MCF 10A (cell line): ENCODE results near the gene PDZD11. TPM values are rescaled to one million over a fixed set of nuclear protein-coding genes. Genes with fewer than 3 reads are reported as not detected.

Experiments used
- BruUV-seq: library from RNA; stranded (reverse); fragments of 400-500 nt; replicated peaks from 2 replicates; lab custom pipeline; 2021; lab: Mats Ljungman, UMichigan
- CTCF ChIA-PET: fragments of 300-600 bp; sonication (Branson Sonifier 250); formaldehyde crosslinking; extraction: SDS; loops from one replicate; lab custom pipeline; 2021; ENCODE audit warnings: antibody characterized with exemption, inconsistent platforms; lab: Yijun Ruan, JAX
- POLR2A ChIA-PET: fragments of 300-600, 350-650 bp; sonication (Branson Sonifier 250); formaldehyde crosslinking; extraction: SDS; loops from one replicate; lab custom pipeline; 2020; ENCODE audit warnings: antibody characterized with exemption, inconsistent platforms; lab: Yijun Ruan, JAX
- DNase-seq: peaks from one replicate; pipeline ENCODE4 v3.0.0-alpha.2; 2018; ENCODE audit not compliant: unreplicated experiment
- H3K27ac Mint-ChIP-seq: one replicate; pipeline ENCODE4 v1.8.0; 2022; ENCODE audit warnings: mild to moderate bottlenecking, low read depth, mixed read lengths; ENCODE audit not compliant: unreplicated experiment
- H3K27me3 Mint-ChIP-seq: one replicate; pipeline ENCODE4 v1.8.0; 2022; ENCODE audit warnings: mixed read lengths; ENCODE audit not compliant: insufficient read depth, unreplicated experiment
- H3K36me3 Mint-ChIP-seq: one replicate; pipeline ENCODE4 v1.8.0; 2022; ENCODE audit warnings: mild to moderate bottlenecking, moderate library complexity, mixed read lengths; ENCODE audit not compliant: insufficient read depth, unreplicated experiment
- H3K4me1 Mint-ChIP-seq: one replicate; pipeline ENCODE4 v1.8.0; 2022; ENCODE audit warnings: mixed read lengths; ENCODE audit not compliant: insufficient read depth, unreplicated experiment
- H3K4me3 Mint-ChIP-seq: one replicate; pipeline ENCODE4 v1.8.0; 2022; ENCODE audit warnings: mild to moderate bottlenecking, moderate library complexity, mixed read lengths; ENCODE audit not compliant: unreplicated experiment
- H3K9me3 Mint-ChIP-seq: one replicate; pipeline ENCODE4 v1.8.0; 2022; ENCODE audit warnings: mixed read lengths; ENCODE audit not compliant: unreplicated experiment
- intact Hi-C: fragments of 100-400 bp; cut with micrococcal nuclease; formaldehyde crosslinking; loops from 2 replicates; pipeline ENCODE4 v1.14.1; 2022
- total RNA-seq: library from RNA; stranded (reverse); gene quantifications from 2 replicates; pipeline ENCODE4 v1.2.3, GENCODE V29; 2022
- TF ChIP-seq, protein P1 (sequence below): fragments of 200-600 bp; IDR thresholded peaks from one replicate; pipeline ENCODE4 v1.8.0; 2022; ENCODE audit warnings: antibody characterized with exemption, mild to moderate bottlenecking; ENCODE audit not compliant: unreplicated experiment

The PDZD11 gene
- total RNA-seq, 1 experiment from 2014 or later = 51.9 TPM

DNA sequence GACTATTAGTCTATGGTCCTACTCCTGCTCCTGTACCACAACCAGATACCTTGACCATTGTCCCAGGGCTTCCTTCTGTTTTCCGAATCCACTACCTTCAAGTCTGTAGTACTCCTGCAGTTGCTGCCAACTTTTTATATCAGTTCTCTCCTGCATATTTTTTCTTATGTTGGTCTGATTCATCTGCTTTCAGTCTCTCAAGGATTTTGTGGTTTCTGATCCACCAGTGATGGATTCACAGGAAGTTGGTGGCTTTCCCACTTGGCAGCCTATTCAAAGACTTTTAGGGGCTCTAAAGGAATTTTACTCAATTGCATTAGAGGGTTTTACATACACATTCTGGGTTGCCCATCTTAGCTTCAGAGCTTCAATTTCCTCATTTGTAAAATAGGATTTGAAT, 23.8 kb upstream of the PDZD11 start:
- Mint-ChIP-seq H3K27me3 (peaks cover 11% of the 10 kb centered on the region), H3K9me3 (peaks cover 6% of the 10 kb centered on the region), H3K4me1 (no peaks in the 10 kb centered on the region), H3K36me3 (peaks cover 5% of the 10 kb centered on the region), H3K4me3 (no peak overlapping the region), H3K27ac (no peak overlapping the region)
- DNase-seq = no peak
- intact Hi-C loops = no loop called here
- ChIA-PET POLR2A (interaction anchor here (0.7 to 0.9 kb wide), 2 partner anchors 11 to 15 kb away, joined by 3 read pairs; no protein-coding TSS in a partner anchor), CTCF (no interaction called here)
- no TSS peak for BruUV-seq
- TF ChIP-seq, protein P1, sequence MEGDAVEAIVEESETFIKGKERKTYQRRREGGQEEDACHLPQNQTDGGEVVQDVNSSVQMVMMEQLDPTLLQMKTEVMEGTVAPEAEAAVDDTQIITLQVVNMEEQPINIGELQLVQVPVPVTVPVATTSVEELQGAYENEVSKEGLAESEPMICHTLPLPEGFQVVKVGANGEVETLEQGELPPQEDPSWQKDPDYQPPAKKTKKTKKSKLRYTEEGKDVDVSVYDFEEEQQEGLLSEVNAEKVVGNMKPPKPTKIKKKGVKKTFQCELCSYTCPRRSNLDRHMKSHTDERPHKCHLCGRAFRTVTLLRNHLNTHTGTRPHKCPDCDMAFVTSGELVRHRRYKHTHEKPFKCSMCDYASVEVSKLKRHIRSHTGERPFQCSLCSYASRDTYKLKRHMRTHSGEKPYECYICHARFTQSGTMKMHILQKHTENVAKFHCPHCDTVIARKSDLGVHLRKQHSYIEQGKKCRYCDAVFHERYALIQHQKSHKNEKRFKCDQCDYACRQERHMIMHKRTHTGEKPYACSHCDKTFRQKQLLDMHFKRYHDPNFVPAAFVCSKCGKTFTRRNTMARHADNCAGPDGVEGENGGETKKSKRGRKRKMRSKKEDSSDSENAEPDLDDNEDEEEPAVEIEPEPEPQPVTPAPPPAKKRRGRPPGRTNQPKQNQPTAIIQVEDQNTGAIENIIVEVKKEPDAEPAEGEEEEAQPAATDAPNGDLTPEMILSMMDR = no peak

DNA sequence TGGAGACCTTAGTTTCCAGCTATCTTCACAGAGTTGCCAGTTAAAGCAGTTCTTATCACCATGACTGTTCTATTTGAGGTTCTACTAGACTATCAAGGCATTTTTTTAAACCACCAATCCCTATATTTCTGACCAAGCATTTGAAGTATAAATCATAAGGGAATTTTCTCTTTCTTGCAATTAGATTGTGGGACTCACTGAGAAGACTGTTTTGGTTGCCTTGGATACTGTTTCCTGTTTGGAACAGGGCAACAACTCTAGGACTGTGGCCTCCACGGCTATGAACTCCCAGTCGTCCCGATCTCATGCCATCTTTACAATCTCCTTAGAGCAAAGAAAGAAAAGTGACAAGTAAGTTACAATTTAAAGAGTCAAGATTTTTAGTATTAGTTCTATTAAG, 12.0 kb upstream of the PDZD11 start:
- Mint-ChIP-seq H3K9me3 (no peaks in the 10 kb centered on the region), H3K27me3 (peaks cover 27% of the 10 kb centered on the region), H3K36me3 (no peaks in the 10 kb centered on the region), H3K4me3 (no peak overlapping the region), H3K4me1 (no peaks in the 10 kb centered on the region), H3K27ac (no peak overlapping the region)
- ChIA-PET POLR2A (interaction anchor here (1.2 kb wide), 1 partner anchor 10 kb away, joined by 3 read pairs; no protein-coding TSS in a partner anchor), CTCF (interaction anchor here (0.6 kb wide), 2 partner anchors 9 to 183 kb away, joined by 3 read pairs; no protein-coding TSS in a partner anchor)
- intact Hi-C loops = no loop called here
- BruUV-seq = no TSS peak
- DNase-seq = no peak
- TF ChIP-seq, protein P1 = no peak

DNA sequence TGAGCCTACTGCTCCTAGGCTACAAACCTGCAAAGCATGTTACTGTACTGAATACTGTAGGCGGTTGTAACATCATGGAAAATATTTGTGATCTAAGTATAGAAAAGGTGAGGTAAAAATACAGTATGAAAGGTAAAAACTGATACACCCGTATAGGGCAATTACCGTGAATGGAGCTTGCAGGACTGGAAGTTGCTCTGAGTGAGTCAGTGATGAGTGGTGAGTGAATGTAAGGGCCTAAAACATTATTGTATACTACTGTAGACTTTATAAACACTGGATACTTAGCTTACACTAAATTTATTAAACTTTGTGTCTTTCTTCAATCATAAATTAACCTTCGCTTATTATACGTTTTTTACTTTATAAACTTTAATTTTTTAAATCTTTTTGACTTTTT, 3.9 kb upstream of the PDZD11 start:
- POLR2A ChIA-PET = interaction anchor here (0.7 to 2.5 kb wide), 3 partner anchors 18 to 142 kb away, joined by 3 to 7 read pairs (median 3); no protein-coding TSS in a partner anchor
- no peak overlapping the region for H3K27ac Mint-ChIP-seq
- H3K4me3 Mint-ChIP-seq = peak overlapping the region; percentile 29
- H3K9me3 Mint-ChIP-seq = no peaks in the 10 kb centered on the region
- BruUV-seq = no TSS peak
- no peak for DNase-seq
- intact Hi-C loops = loop anchor here (5.0 kb wide), 1 partner anchor 139 kb away; no protein-coding TSS in a partner anchor
- TF ChIP-seq, protein P1 = no peak
- H3K36me3 Mint-ChIP-seq = no peaks in the 10 kb centered on the region
- H3K4me1 Mint-ChIP-seq = peaks cover 6% of the 10 kb centered on the region
- H3K27me3 Mint-ChIP-seq = no peaks in the 10 kb centered on the region
- CTCF ChIA-PET = interaction anchor here (0.6 to 1.1 kb wide), 3 partner anchors 97 to 262 kb away, joined by 3 to 4 read pairs (median 4); no protein-coding TSS in a partner anchor

DNA sequence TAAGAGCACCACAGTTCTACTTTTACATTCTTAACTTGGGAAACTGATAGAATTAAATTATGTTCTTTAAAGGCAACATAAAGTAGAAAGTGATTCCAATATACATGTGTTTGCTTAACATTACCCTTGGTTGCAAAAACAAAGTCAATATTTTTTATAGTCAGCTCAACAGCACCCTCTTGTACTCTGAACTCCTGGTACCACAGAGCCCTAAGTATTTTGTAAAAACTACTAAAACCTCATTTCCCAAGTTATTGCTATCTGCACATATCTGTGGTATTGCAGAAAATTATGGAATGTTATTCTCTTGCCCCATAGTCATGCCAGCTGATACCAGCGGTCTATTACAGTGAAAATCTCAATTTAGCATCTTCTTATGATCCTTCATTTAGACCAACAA, 3.1 kb upstream of the PDZD11 start:
- no peak overlapping the region for H3K4me3 Mint-ChIP-seq
- intact Hi-C loops = loop anchor here (5.0 kb wide), 1 partner anchor 140 kb away; no protein-coding TSS in a partner anchor
- ChIA-PET POLR2A (interaction anchor here (0.7 to 2.5 kb wide), 4 partner anchors 10 to 1938 kb away, joined by 3 to 7 read pairs (median 4); no protein-coding TSS in a partner anchor), CTCF (interaction anchor here (0.5 to 2.2 kb wide), 4 partner anchors 96 to 990 kb away, joined by 3 to 4 read pairs (median 3); partner anchors contain the start of gene NONO)
- H3K27me3 Mint-ChIP-seq = peaks cover 5% of the 10 kb centered on the region
- H3K27ac Mint-ChIP-seq = no peak overlapping the region
- no peaks in the 10 kb centered on the region for H3K9me3 Mint-ChIP-seq
- H3K4me1 Mint-ChIP-seq = peaks cover 6% of the 10 kb centered on the region
- DNase-seq = no peak
- BruUV-seq = no TSS peak
- TF ChIP-seq, protein P1 = no peak
- H3K36me3 Mint-ChIP-seq = peaks cover under 1% of the 10 kb centered on the region
